Endothelial cell of umbilical vein (primary cell): Measurements from ENCODE around the gene ABLIM2. TPM values are rescaled to one million over a fixed set of nuclear protein-coding genes. Genes with fewer than 3 reads are reported as not detected.

Experiments used
- BruUV-seq: library from RNA; stranded (reverse); fragments of 400-500 nt; replicated peaks from 2 replicates; lab custom pipeline; 2021; lab: Mats Ljungman, UMichigan
- CTCF ChIA-PET: fragments of 300-600, 350-600 bp; sonication (Branson Sonifier 250); formaldehyde crosslinking; loops from one replicate; lab custom pipeline; 2021; ENCODE audit warnings: antibody characterized with exemption, inconsistent platforms; lab: Charles Lee
- POLR2A ChIA-PET: fragments of 300-600, 350-600 bp; sonication (Branson Sonifier 250); formaldehyde crosslinking; loops from one replicate; lab custom pipeline; 2021; ENCODE audit warnings: antibody characterized with exemption, inconsistent platforms; lab: Charles Lee
- DNase-seq: peaks from one replicate; pipeline ENCODE4 v3.0.0-alpha.2; 2011; ENCODE audit warnings: low read depth, low spot score
- FAIRE-seq: peaks from 2 replicates; lab custom pipeline; 2011; peaks lifted over from hg19 to GRCh38; lab: Jason Lieb, UNC
- H2AFZ ChIP-seq: 2 replicates; pipeline ENCODE4 v1.6.0; 2012; ENCODE audit warnings: low read depth, low read length, control low read depth, inconsistent platforms
- H3K27ac ChIP-seq: 2 replicates; pipeline ENCODE4 v1.5.1; 2011; ENCODE audit warnings: low read depth, mild to moderate bottlenecking, control low read depth, low read length, moderate library complexity; ENCODE audit not compliant: insufficient read depth
- H3K27me3 ChIP-seq, 2 experiments: 2 replicates each; pipeline versions ENCODE4 v1.6.0 to v1.6.1; 2011; ENCODE audit warnings: low read length in 2 of 2, mixed read lengths in 1 of 2; ENCODE audit not compliant: control insufficient read depth in 2 of 2, insufficient read depth in 2 of 2
- H3K36me3 ChIP-seq, 2 experiments: 2 replicates in 1 of 2; 3 replicates in 1 of 2; pipeline ENCODE4 v1.5.1; 2011; ENCODE audit warnings: low read length in 2 of 2, mild to moderate bottlenecking in 1 of 2, moderate library complexity in 1 of 2; ENCODE audit not compliant: control insufficient read depth in 2 of 2, insufficient read depth in 2 of 2; ENCODE audit errors: extremely low read depth in 1 of 2
- H3K4me1 ChIP-seq: 3 replicates; pipeline ENCODE4 v1.5.1; 2011; ENCODE audit warnings: mild to moderate bottlenecking, low read length; ENCODE audit not compliant: control insufficient read depth, insufficient read depth; ENCODE audit errors: extremely low read depth
- H3K4me2 ChIP-seq: 2 replicates; pipeline ENCODE4 v1.6.1; 2011; ENCODE audit warnings: low read length, control low read depth, mixed read lengths; ENCODE audit not compliant: insufficient read depth
- H3K4me3 ChIP-seq, 3 experiments: fragments of 200-600 bp in 1 of 3; sonication (generic), shearing (Covaris generic) in 1 of 3; replicated peaks in 1 of 3; 2 replicates each; pipeline ENCODE4 v1.5.1; 2011 to 2016; ENCODE audit warnings: control low read depth in 3 of 3, low read length in 3 of 3, mild to moderate bottlenecking in 2 of 3, inconsistent platforms in 1 of 3, low read depth in 1 of 3, moderate library complexity in 1 of 3; ENCODE audit not compliant: insufficient read depth in 1 of 3
- H3K79me2 ChIP-seq: 2 replicates; pipeline ENCODE4 v1.6.0; 2012; ENCODE audit warnings: low read length, inconsistent platforms; ENCODE audit not compliant: control insufficient read depth, insufficient read depth
- H3K9ac ChIP-seq: replicated peaks from 2 replicates; pipeline ENCODE3; 2011; ENCODE audit warnings: low read length, control low read depth; ENCODE audit not compliant: insufficient read depth; ENCODE audit errors: extremely low read depth
- H3K9me1 ChIP-seq: replicated peaks from 3 replicates; pipeline ENCODE4 v1.6.0; 2011; ENCODE audit warnings: mild to moderate bottlenecking, low read length; ENCODE audit not compliant: control insufficient read depth, insufficient read depth; ENCODE audit errors: extremely low read depth
- H3K9me3 ChIP-seq: replicated peaks from 2 replicates; pipeline ENCODE4 v1.5.1; 2012; ENCODE audit warnings: low read length, inconsistent platforms; ENCODE audit not compliant: control insufficient read depth, insufficient read depth
- H4K20me1 ChIP-seq: replicated peaks from 2 replicates; pipeline ENCODE3; 2011; ENCODE audit warnings: mild to moderate bottlenecking, low read length; ENCODE audit not compliant: control insufficient read depth, insufficient read depth; ENCODE audit errors: extremely low read depth
- EZH2 ChIP-seq: IDR thresholded peaks from 2 replicates; pipeline ENCODE4 v1.6.1; 2012; ENCODE audit warnings: borderline replicate concordance, low read depth, mild to moderate bottlenecking, moderate library complexity, low read length, inconsistent platforms; ENCODE audit not compliant: severe bottlenecking
- FOS ChIP-seq: IDR thresholded peaks from 2 replicates; pipeline ENCODE4 v1.6.1; 2011; ENCODE audit warnings: mild to moderate bottlenecking, low read length, moderate library complexity, borderline replicate concordance; ENCODE audit not compliant: insufficient read depth
- GATA2 ChIP-seq: IDR thresholded peaks from 2 replicates; pipeline ENCODE4 v1.7.0; 2011; ENCODE audit warnings: low read depth, mild to moderate bottlenecking, moderate library complexity, mixed read lengths, low read length; ENCODE audit not compliant: insufficient read length, insufficient read depth
- JUN ChIP-seq: IDR thresholded peaks from 2 replicates; pipeline ENCODE4 v1.6.1; 2011; ENCODE audit warnings: borderline replicate concordance, low read depth; ENCODE audit not compliant: insufficient read length, insufficient read depth
- MYC ChIP-seq: IDR thresholded peaks from one replicate; pipeline ENCODE4 v1.6.1; 2011; ENCODE audit warnings: mild to moderate bottlenecking, low read depth, low read length
- POLR2A ChIP-seq: IDR thresholded peaks from 2 replicates; pipeline ENCODE4 v1.6.1; 2012; ENCODE audit warnings: low read depth, mild to moderate bottlenecking, control low read depth, low read length
- POLR2AphosphoS5 ChIP-seq: IDR thresholded peaks from 2 replicates; pipeline ENCODE4 v1.6.1; 2012; ENCODE audit warnings: low read depth, mild to moderate bottlenecking, control low read depth, low read length, moderate library complexity; ENCODE audit not compliant: insufficient read depth
- dilution Hi-C: fragments of 300-500 bp; cut with MboI; formaldehyde crosslinking; loops from one replicate; pipeline ENCODE4 v1.15.0; 2019; ENCODE audit warnings: low sequenced_read_pairs; ENCODE audit not compliant: extremely low pct_ligation_motif_present
- intact Hi-C: fragments of 100-400 bp; cut with micrococcal nuclease; formaldehyde crosslinking; loops from one replicate; pipeline ENCODE4 v1.10.0; 2022
- polyA plus RNA-seq, 4 experiments: library from polyadenylated mRNA; depleted of rRNA in 3 of 4; stranded (reverse) in 3 of 4; unstranded in 1 of 4; fragments of >200 nt; gene quantifications; 2 replicates each; pipeline versions ENCODE4 v1.2.1 to v1.2.3, GENCODE V29; 2011 to 2012; ENCODE audit warnings: missing spikeins in 1 of 4
- total RNA-seq: library from RNA; stranded (reverse); gene quantifications from 2 replicates; pipeline ENCODE4 v1.2.3, GENCODE V29; 2021
- TF ChIP-seq, protein P1 (sequence below), 2 donors: IDR thresholded peaks; 1 replicate in 1 of 2; 2 replicates in 1 of 2; pipeline ENCODE4 v1.5.1; 2011; ENCODE audit warnings: low read length in 2 of 2, mild to moderate bottlenecking in 2 of 2, moderate library complexity in 2 of 2, control low read depth in 1 of 2, inconsistent platforms in 1 of 2, low read depth in 1 of 2; ENCODE audit not compliant: insufficient read depth in 1 of 2; ENCODE audit errors: extremely low read depth in 1 of 2
- TF ChIP-seq, protein P2 (sequence below): IDR thresholded peaks from 2 replicates; pipeline ENCODE4 v1.6.1; 2011; ENCODE audit not compliant: insufficient read depth, insufficient read length

The ABLIM2 gene
- total and polyA plus RNA-seq, 2 donors (not counting 3 experiments of a cell fraction or from before 2014, with no cell fraction given): 0.28 to 0.66 TPM

DNA sequence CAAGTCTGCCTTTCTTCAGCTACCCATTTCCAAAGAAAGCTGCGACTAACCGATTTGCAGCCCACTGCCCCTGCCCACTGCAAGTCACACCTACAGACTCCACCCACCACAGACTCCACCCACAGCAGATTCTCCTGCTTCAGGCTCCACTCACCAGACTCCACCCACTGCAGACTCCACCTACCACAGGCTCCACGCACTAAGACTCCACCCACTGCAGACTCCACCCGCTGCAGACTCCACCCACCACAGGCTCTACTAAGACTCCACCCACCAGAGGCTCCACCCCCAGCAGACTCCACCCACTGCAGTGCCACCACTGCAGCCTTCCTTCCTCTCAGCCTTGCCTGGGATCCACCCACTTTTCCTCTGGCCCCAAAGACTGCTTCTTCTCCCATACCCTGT, 41.3 kb downstream of the ABLIM2 start:
- CTCF ChIA-PET: interaction anchor here (0.6 kb wide), 1 partner anchor 60 kb away, joined by 3 read pairs; no protein-coding TSS in a partner anchor
- H3K4me2 ChIP-seq: no peak overlapping the region
- no TSS peak for BruUV-seq
- no peak overlapping the region for H2AFZ ChIP-seq
- no peaks in the 10 kb centered on the region for H4K20me1 ChIP-seq
- intact Hi-C loops: no loop called here
- H3K36me3 ChIP-seq: no peaks in the 10 kb centered on the region
- FAIRE-seq (peak; percentile 46), DNase-seq (peak; percentile 45)
- TF ChIP-seq JUN: no peak
- no peak for TF ChIP-seq FOS
- no peak overlapping the region for H3K9ac ChIP-seq
- H3K4me1 ChIP-seq: no peaks in the 10 kb centered on the region
- no peaks in the 10 kb centered on the region for H3K27me3 ChIP-seq
- H3K4me3 ChIP-seq: no peak overlapping the region
- no peak overlapping the region for H3K27ac ChIP-seq
- POLR2A ChIA-PET: no interaction called here
- H3K79me2 ChIP-seq: no peaks in the 10 kb centered on the region
- no peaks in the 10 kb centered on the region for H3K9me1 ChIP-seq
- dilution Hi-C loops: no loop called here
- no peaks in the 10 kb centered on the region for H3K9me3 ChIP-seq

DNA sequence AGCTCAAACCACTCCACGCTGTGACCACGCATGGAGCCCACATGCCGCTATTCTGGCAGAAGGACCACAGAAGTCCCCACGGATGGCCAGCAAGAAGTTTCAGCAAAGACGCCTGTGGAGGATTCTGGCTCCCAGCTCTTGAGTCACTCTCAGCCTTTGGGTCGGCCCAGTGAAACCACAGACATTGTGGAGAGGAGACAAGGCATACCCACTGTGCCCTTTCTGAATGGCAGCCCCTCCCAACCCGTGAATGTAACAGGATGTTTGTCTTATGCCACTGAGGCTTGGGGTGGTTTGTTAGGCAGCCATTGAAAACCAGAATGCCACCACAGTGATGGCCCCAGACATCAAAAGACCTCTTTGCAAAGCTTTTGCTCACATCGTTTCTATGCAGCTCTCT, 42.7 kb downstream of the ABLIM2 start:
- H3K9me1 ChIP-seq: no peaks in the 10 kb centered on the region
- ChIA-PET POLR2A (no interaction called here), CTCF (no interaction called here)
- H4K20me1 ChIP-seq: no peaks in the 10 kb centered on the region
- no peak overlapping the region for H3K4me3 ChIP-seq
- H3K4me2 ChIP-seq: no peak overlapping the region
- no peaks in the 10 kb centered on the region for H3K36me3 ChIP-seq
- DNase-seq (no peak), FAIRE-seq (no peak)
- H2AFZ ChIP-seq: no peak overlapping the region
- no peak overlapping the region for H3K9ac ChIP-seq
- dilution Hi-C loops (no loop called here), intact Hi-C loops (no loop called here)
- H3K4me1 ChIP-seq: no peaks in the 10 kb centered on the region
- no peaks in the 10 kb centered on the region for H3K9me3 ChIP-seq
- no peaks in the 10 kb centered on the region for H3K27me3 ChIP-seq
- BruUV-seq: no TSS peak
- TF ChIP-seq, protein P1, sequence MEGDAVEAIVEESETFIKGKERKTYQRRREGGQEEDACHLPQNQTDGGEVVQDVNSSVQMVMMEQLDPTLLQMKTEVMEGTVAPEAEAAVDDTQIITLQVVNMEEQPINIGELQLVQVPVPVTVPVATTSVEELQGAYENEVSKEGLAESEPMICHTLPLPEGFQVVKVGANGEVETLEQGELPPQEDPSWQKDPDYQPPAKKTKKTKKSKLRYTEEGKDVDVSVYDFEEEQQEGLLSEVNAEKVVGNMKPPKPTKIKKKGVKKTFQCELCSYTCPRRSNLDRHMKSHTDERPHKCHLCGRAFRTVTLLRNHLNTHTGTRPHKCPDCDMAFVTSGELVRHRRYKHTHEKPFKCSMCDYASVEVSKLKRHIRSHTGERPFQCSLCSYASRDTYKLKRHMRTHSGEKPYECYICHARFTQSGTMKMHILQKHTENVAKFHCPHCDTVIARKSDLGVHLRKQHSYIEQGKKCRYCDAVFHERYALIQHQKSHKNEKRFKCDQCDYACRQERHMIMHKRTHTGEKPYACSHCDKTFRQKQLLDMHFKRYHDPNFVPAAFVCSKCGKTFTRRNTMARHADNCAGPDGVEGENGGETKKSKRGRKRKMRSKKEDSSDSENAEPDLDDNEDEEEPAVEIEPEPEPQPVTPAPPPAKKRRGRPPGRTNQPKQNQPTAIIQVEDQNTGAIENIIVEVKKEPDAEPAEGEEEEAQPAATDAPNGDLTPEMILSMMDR (IDR thresholded peaks at IDR 0.05; ENCODE audit: extremely low read depth in 1 of 2, insufficient read depth in 1 of 2, low read depth in 1 of 2, low read length in 2 of 2): no peak
- TF ChIP-seq GATA2: no peak
- TF ChIP-seq, protein P2, sequence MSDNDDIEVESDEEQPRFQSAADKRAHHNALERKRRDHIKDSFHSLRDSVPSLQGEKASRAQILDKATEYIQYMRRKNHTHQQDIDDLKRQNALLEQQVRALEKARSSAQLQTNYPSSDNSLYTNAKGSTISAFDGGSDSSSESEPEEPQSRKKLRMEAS: no peak
- no peak for TF ChIP-seq POLR2AphosphoS5
- no peak for TF ChIP-seq JUN
- TF ChIP-seq POLR2A: no peak
- no peak for TF ChIP-seq EZH2
- no peak for TF ChIP-seq MYC
- no peak for TF ChIP-seq FOS
- H3K27ac ChIP-seq: no peak overlapping the region
- no peaks in the 10 kb centered on the region for H3K79me2 ChIP-seq
